ENCODE results near the gene ZGLP1.
A peak's percentile ranks its signal among the peaks of the same experiment; 100 is the strongest.

Gene ZGLP1

DNA sequence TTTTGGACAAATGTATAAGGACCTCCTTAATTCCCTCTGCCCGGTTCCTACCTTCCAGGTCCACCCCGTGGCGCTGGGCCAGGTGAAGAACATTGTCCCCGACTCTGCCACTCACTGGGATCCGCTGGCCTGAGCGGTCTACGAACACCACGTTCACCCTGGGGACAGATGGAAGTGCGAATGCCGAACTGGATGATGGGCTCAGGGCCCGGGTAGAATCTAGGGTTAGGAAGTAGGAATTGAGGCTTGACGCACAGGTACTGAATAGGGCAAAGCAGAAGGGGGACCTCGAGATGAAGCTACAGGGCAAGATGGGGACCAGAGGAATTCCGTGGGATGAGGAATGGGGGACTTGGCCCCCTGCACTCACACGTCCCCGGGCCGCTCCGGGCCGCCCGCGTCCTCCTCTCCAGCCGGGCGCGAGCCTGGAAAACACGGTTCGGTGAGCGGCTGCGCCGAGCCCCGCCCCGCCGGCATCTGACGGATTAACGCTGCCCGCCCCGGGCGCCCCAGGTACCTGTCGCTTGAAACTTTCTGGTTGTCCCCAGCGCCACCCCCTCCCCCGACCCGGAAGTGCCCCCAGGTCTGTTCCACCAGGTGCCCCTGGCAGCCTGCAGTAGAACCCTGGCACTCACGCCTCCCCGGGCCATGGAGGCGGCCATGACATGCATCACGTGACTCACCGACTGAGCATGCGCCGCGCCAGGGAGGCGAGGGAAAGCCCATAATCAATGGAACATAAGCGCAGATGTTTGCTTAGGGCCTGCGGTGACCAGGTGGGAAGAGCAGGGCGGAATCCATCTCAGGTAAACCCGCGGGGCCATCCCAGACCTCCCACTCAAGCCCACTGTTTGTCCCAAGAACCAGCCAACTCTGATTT lies 6.0 kb upstream of the ZGLP1 start, which contains the start of gene FDX2:
FDX2 (minus strand) TSS at position 681 of the 880 bp plus-strand sequence; CDS start at position 662, 19 bp downstream.
- Histone ChIP-seq H3K4me3 (ENCODE audit: low read depth, low read length) (peak within 1 kb of the TSS; percentile 87), H3K36me3 (ENCODE audit: insufficient read depth, low read length) (no peaks in the 10 kb centered on the region), H2AFZ (ENCODE audit: low read length, unreplicated experiment) (no peak within 1 kb of the TSS), H3K4me1 (ENCODE audit: control insufficient read depth, insufficient read depth, low read length, unreplicated experiment) (no peaks in the 10 kb centered on the region), H3K27ac (ENCODE audit: low read depth, low read length) (peak within 1 kb of the TSS; percentile 14; the same call in 1 of the 2 replicates), H3K27me3 (ENCODE audit: insufficient read depth, low read length) (no peaks in the 10 kb centered on the region), H3K79me2 (ENCODE audit: control insufficient read depth, insufficient read depth, low read length, unreplicated experiment) (peaks cover 6% of the 10 kb centered on the region)

- no peak overlapping the region for H3K27ac ChIP-seq (ENCODE audit: low read depth, low read length)
- no peaks in the 10 kb centered on the region for H3K36me3 ChIP-seq (ENCODE audit: insufficient read depth, low read length)
- H3K4me1 ChIP-seq (ENCODE audit: control insufficient read depth, insufficient read depth, low read length, unreplicated experiment), result peaks cover 15% of the 10 kb centered on the region
- no peak overlapping the region for H3K4me3 ChIP-seq (ENCODE audit: low read depth, low read length)
- H3K79me2 ChIP-seq (ENCODE audit: control insufficient read depth, insufficient read depth, low read length, unreplicated experiment), result no peaks in the 10 kb centered on the region
- no peak overlapping the region for H2AFZ ChIP-seq (ENCODE audit: low read length, unreplicated experiment)
- H3K27me3 ChIP-seq (ENCODE audit: insufficient read depth, low read length), result no peaks in the 10 kb centered on the region
Measured at GRCh38 chr19:10306327-10306726, 3.3 kb downstream of the ZGLP1 start.

GRCh38 chr19:10305139-10305806 lies 4.3 kb downstream of the ZGLP1 start:
- no peak overlapping the region for H2AFZ ChIP-seq (ENCODE audit: low read length, unreplicated experiment)
- peaks cover 15% of the 10 kb centered on the region for H3K4me1 ChIP-seq (ENCODE audit: control insufficient read depth, insufficient read depth, low read length, unreplicated experiment)
- H3K4me3 ChIP-seq (ENCODE audit: low read depth, low read length), result no peak overlapping the region
- H3K36me3 ChIP-seq (ENCODE audit: insufficient read depth, low read length), result no peaks in the 10 kb centered on the region
- H3K27me3 ChIP-seq (ENCODE audit: insufficient read depth, low read length), result no peaks in the 10 kb centered on the region
- no peak overlapping the region for H3K27ac ChIP-seq (ENCODE audit: low read depth, low read length)
- no peaks in the 10 kb centered on the region for H3K79me2 ChIP-seq (ENCODE audit: control insufficient read depth, insufficient read depth, low read length, unreplicated experiment)

DNA sequence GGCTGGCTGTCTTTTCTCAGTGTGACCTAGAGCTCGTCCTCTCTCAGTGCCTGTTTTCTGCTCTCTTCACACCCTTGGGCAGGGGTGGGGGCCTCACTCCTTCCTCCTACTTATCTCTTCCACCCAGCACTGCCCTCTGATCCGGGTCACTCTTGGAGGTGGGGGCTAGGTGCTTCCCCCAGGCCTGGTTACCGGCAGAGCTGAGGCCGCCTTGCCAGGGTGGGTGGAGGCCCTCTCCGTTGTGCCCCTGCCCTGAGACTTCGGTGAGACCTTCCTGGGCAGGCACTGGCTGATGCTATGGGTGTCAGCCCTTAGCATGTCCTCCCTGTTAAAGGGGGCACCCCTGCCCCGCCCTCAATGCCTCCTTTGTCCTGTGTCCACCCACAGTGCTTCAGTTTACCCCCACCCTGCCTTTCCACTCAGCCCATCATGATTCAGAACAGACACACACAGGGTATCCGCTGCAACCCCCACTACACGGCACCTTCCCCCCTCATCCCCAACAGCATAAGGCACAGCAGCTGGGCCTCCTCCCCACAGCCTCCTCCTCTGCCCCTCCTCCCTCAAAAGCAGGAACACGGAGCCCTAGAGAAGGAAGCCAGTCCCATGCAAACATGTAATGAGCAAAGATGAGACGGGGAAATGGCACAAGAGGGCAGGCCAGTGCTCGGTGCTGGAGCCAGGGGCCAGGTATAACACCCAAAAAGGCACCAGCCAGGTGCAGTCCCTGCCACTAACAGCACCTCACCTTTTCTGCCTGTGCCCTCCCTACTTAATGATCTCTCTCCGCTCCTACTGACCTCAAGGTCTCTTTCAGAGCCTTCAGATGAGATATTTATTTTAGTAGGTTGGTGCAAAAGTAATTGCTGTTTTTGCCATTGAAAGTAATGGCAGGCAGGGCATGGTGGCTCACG lies 9.8 kb downstream of the ZGLP1 start:
- Histone ChIP-seq H3K79me2 (ENCODE audit: control insufficient read depth, insufficient read depth, low read length, unreplicated experiment) (no peaks in the 10 kb centered on the region), H3K4me3 (ENCODE audit: low read depth, low read length) (no peak overlapping the region), H3K27ac (ENCODE audit: low read depth, low read length) (no peak overlapping the region), H3K36me3 (ENCODE audit: insufficient read depth, low read length) (no peaks in the 10 kb centered on the region), H3K27me3 (ENCODE audit: insufficient read depth, low read length) (no peaks in the 10 kb centered on the region), H2AFZ (ENCODE audit: low read length, unreplicated experiment) (no peak overlapping the region), H3K4me1 (ENCODE audit: control insufficient read depth, insufficient read depth, low read length, unreplicated experiment) (peaks cover 11% of the 10 kb centered on the region)

DNA sequence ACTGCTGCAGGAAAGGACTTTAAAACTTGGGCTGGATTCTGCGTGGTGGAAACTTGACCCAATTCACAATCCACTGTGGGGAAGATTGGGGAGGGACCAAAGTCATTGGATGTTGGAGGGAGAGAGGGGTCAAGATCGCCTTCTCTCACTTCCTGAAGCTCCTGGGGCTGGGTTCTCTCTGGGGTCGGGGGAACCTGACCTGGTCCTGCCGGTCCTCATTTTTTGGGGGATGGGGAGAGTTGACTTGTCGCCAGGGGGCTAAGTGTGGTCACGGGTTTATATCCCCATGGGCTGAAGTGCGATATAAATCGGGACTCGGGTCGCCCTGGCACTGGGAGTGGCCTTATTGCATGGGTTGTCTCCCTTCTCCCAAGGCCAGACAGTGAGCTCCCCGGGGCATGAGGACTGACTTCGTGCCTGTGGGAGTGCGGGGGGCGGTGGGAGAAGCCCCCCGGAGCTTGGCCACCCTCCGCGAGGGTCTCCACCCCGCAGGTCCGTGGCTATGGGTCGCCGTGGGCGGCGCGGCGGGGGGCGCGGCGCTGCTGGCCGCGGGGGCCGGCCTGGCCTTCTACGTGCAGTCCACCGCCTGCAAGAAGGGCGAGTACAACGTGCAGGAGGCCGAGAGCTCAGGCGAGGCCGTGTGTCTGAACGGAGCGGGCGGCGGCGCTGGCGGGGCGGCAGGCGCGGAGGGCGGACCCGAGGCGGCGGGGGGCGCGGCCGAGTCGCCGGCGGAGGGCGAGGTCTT lies 13.6 kb downstream of the ZGLP1 start:
- H3K4me3 ChIP-seq (ENCODE audit: low read depth, low read length), result no peak overlapping the region
- H3K4me1 ChIP-seq (ENCODE audit: control insufficient read depth, insufficient read depth, low read length, unreplicated experiment), result no peaks in the 10 kb centered on the region
- H2AFZ ChIP-seq (ENCODE audit: low read length, unreplicated experiment), result no peak overlapping the region
- H3K36me3 ChIP-seq (ENCODE audit: insufficient read depth, low read length), result 0 out of 2 replicates have a peak, but pooled peaks cover 3% of the 10 kb centered on the region
- 0 out of 2 replicates have a peak, but pooled peaks cover 3% of the 10 kb centered on the region for H3K27me3 ChIP-seq (ENCODE audit: insufficient read depth, low read length)
- no peaks in the 10 kb centered on the region for H3K79me2 ChIP-seq (ENCODE audit: control insufficient read depth, insufficient read depth, low read length, unreplicated experiment)
- no peak overlapping the region for H3K27ac ChIP-seq (ENCODE audit: low read depth, low read length)

DNA sequence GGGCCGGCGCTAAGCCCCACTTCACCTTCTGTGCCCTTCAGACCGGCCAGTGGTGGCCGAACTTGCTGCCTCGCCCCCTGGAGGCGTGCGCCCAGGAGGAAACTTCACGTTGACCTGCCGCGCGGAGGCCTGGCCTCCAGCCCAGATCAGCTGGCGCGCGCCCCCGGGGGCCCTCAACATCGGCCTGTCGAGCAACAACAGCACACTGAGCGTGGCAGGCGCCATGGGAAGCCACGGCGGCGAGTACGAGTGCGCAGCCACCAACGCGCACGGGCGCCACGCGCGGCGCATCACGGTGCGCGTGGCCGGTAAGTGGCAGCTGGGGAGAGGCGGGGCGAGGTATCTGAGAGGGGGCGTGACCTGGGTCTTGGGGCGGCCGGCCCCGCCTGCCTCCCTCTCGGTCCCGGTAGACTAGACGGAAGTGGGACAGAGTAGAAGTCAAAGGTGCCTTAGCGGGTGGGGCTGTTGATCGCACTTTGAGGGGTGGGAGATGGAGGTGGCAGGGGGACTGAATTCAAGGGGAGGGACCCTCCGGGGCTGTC lies 14.2 kb downstream of the ZGLP1 start:
- H3K27ac ChIP-seq (ENCODE audit: low read depth, low read length), result no peak overlapping the region
- no peak overlapping the region for H3K4me3 ChIP-seq (ENCODE audit: low read depth, low read length)
- H3K36me3 ChIP-seq (ENCODE audit: insufficient read depth, low read length), result 0 out of 2 replicates have a peak, but pooled peaks cover 3% of the 10 kb centered on the region
- no peak overlapping the region for H2AFZ ChIP-seq (ENCODE audit: low read length, unreplicated experiment)
- H3K4me1 ChIP-seq (ENCODE audit: control insufficient read depth, insufficient read depth, low read length, unreplicated experiment), result no peaks in the 10 kb centered on the region
- H3K27me3 ChIP-seq (ENCODE audit: insufficient read depth, low read length), result 0 out of 2 replicates have a peak, but pooled peaks cover 3% of the 10 kb centered on the region
- H3K79me2 ChIP-seq (ENCODE audit: control insufficient read depth, insufficient read depth, low read length, unreplicated experiment), result no peaks in the 10 kb centered on the region

DNA sequence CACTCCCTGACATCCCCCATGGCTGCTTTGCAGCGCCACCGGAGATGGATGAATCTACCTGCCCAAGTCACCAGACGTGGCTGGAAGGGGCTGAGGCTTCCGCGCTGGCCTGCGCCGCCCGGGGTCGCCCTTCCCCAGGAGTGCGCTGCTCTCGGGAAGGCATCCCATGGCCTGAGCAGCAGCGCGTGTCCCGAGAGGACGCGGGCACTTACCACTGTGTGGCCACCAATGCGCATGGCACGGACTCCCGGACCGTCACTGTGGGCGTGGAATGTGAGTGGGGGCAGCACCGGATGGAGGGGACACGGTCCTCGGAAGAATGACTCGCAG lies 15.3 kb downstream of the ZGLP1 start:
- Histone ChIP-seq H3K79me2 (ENCODE audit: control insufficient read depth, insufficient read depth, low read length, unreplicated experiment) (no peaks in the 10 kb centered on the region), H2AFZ (ENCODE audit: low read length, unreplicated experiment) (no peak overlapping the region), H3K27me3 (ENCODE audit: insufficient read depth, low read length) (0 out of 2 replicates have a peak, but pooled peaks cover 3% of the 10 kb centered on the region), H3K4me3 (ENCODE audit: low read depth, low read length) (no peak overlapping the region), H3K4me1 (ENCODE audit: control insufficient read depth, insufficient read depth, low read length, unreplicated experiment) (no peaks in the 10 kb centered on the region), H3K27ac (ENCODE audit: low read depth, low read length) (no peak overlapping the region), H3K36me3 (ENCODE audit: insufficient read depth, low read length) (0 out of 2 replicates have a peak, but pooled peaks cover 3% of the 10 kb centered on the region)

- Histone ChIP-seq H3K27ac (ENCODE audit: low read depth, low read length) (no peak overlapping the region), H3K27me3 (ENCODE audit: insufficient read depth, low read length) (0 out of 2 replicates have a peak, but pooled peaks cover 3% of the 10 kb centered on the region), H3K4me3 (ENCODE audit: low read depth, low read length) (no peak overlapping the region), H3K79me2 (ENCODE audit: control insufficient read depth, insufficient read depth, low read length, unreplicated experiment) (no peaks in the 10 kb centered on the region), H2AFZ (ENCODE audit: low read length, unreplicated experiment) (no peak overlapping the region), H3K4me1 (ENCODE audit: control insufficient read depth, insufficient read depth, low read length, unreplicated experiment) (no peaks in the 10 kb centered on the region), H3K36me3 (ENCODE audit: insufficient read depth, low read length) (0 out of 2 replicates have a peak, but pooled peaks cover 3% of the 10 kb centered on the region)
Measured at GRCh38 chr19:10293637-10294367, 15.8 kb downstream of the ZGLP1 start.

Measured in ACC112 (cell line).